SK-MEL-5 (cell line): ENCODE results near the gene ELMO2. TPM values are rescaled to one million over a fixed set of nuclear protein-coding genes. Genes with fewer than 3 reads are reported as not detected.
A peak's percentile ranks its signal among the peaks of the same experiment; 100 is the strongest.
"Not testable (repeated sequence)": the region's sequence is repeated elsewhere in the genome, so short reads cannot be mapped to it uniquely, and the experiment has no call there.

Experiments
- DNase-seq: peaks from one replicate; pipeline ENCODE4 v3.0.0-alpha.2; 2016; ENCODE audit warnings: low read depth, low spot score
- in situ Hi-C: cut with HindIII; loops from 2 replicates; pipeline ENCODE4 v1.10.0; 2016; ENCODE audit warnings: low sequenced_read_pairs, high pct_unique_total_duplicates, low pct_unique_long_range_greater_than_20kb
- total RNA-seq: library from RNA; depleted of rRNA; stranded (reverse); fragments of >200 nt; shearing (Covaris generic); gene quantifications from 2 replicates; pipeline ENCODE4 v1.2.3, GENCODE V29; 2014

The ELMO2 gene
- total RNA-seq, 1 experiment from 2014 or later, result 41.1 TPM

DNA sequence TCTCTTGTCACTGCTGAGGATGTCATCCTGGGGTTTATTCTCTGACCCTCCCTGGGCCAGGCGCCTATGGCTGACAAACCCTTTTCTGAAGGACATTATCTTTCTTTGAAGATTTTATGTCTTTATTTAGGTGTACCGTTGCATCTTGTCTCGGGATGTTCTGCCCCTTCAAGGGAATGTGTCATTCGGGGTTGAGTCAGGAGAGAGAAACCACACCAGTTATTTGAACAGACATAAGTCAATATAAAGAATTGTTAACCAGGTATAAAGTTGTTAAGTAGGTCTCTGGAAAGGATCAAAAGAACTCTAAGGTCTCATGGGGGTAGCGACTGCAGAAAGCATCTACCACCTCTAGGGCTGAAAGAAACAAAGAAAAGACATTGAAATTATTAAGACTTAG is 8.2 kb upstream of the ELMO2 start:
- in situ Hi-C loops, result no loop called here
- DNase-seq, result no peak

DNA sequence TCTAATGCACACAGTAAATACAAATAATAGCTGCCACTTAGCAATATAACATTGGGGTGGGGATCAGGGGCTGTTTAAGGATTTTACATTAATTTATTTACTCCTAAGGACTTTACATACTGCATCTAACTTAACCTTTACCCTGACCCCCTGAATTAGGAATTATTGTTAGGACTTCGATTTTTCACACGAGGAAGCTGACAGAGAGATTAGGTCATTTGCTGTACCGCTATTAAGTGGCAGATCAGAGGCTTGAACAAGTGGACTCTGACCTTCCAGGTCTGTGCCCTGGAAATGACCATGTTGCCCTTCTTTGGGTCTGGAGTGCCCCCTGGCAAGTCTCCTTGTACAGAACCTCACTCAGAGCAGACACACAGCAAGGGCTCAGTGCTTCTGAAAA is 5.2 kb upstream of the ELMO2 start:
- DNase-seq, result no peak
- in situ Hi-C loops, result no loop called here

- in situ Hi-C loops, result no loop called here
- no peak for DNase-seq
Observed at GRCh38 chr20:46408281-46408731, 1.9 kb upstream of the ELMO2 start.

DNA sequence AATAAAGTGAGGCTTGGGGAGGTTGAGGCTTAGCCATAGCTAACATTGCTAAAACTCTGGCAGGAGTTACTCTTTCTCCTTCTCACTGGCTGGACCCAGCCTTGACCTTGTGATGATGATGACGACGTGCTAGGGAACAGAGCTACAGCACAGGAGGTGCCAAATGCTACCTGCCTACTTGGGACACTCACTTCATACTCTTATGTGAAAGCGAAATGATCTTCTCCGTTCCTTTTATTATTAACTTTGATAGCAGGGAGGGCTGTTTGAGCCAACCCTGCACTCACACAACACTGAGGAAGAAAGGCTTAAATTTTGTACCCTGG is 1.2 kb upstream of the ELMO2 start:
- DNase-seq, result no peak
- in situ Hi-C loops, result no loop called here

DNA sequence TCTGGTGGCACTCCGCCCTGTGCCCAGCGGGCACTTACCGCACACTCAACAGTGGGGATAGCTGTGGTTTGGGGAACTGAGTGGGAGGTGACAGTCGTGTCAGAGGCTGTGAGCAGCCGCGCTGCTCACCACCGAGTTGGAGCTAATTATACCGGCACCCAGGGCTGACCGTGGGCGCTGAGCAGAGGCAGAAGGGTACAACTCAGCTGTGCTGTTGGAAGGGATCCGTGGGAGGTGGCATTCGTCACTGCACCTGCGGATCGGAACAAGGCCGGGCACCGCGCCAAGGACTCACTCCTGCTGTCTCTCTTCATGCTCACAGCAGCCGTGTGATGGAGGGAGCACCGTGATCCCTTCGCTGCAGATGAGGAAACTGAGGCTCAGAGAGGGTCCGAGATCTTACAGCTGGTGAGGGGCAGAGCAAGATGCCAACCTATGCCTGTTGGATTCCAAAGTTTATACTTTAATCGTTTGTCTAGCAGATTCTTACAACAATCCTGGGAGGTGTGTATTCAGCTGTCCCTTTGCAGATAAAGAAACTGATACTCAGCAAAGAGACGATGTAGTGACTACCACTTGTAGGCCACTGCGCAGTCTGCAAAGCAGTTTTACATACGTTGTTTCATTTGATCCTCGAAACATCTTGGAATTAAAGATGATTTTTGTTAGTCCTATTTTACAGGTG is 713 bp upstream of the ELMO2 start:
- in situ Hi-C loops, result no loop called here

GRCh38 chr20:46402331-46402811 is 4.0 kb downstream of the ELMO2 start:
- no peak for DNase-seq
- in situ Hi-C loops, result no loop called here

More for the DNA sequence above, 713 bp upstream of the ELMO2 start:
- DNase-seq, result no peak

DNA sequence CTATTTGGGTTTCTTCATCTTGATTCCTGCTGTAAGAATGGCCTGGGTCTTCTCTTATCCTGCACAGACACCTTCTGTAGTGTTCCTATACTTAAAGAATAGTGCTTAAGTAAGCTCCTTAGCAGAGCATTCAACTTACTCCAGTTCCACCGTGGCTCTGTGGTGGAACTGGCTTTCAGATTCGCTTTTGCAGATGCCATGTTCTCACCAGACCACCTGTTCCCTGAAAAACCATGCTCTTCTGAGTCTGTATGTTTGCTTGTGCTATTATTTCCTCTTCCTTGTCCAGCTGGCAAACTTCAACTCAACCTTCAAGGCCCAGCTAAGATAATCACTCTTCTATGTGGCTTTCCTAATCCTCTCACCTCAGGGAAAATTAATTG is 4.9 kb downstream of the ELMO2 start:
- in situ Hi-C loops, result no loop called here
- DNase-seq, result no peak

DNA sequence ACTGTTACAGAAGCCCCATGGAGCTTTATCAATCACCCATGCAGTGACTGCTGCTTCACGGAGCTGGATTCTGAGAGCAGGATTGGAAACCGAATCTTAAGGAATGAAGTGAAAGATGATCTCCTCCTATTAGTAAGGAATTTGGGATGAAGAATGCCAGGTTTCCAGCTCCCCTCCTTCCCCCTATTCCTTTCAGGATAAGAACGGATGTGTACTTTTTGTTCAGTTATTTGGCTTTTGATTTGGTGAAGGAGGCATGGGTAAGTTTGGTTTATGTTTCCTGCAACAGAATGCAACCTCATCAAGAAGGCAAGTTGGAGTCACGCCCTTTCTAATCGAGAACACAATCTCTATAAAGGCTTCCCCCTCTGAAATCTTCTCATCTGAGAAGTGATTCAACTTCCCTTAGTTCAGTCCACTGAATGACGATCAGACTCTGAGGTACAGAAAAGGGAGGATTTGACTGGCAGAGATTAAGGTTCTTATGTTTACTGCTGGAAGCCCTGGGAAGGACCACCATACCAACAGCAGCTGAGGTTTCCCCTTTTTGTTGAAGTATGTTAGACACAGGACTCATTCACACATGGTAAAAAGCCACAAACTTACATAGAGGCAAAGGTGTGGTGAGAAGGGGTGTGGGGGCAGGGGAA is 5.5 kb downstream of the ELMO2 start:
- in situ Hi-C loops, result no loop called here
- no peak for DNase-seq

GRCh38 chr20:46400253-46400652 is 6.2 kb downstream of the ELMO2 start:
- DNase-seq, result peak; percentile 58
- in situ Hi-C loops, result no loop called here

DNA sequence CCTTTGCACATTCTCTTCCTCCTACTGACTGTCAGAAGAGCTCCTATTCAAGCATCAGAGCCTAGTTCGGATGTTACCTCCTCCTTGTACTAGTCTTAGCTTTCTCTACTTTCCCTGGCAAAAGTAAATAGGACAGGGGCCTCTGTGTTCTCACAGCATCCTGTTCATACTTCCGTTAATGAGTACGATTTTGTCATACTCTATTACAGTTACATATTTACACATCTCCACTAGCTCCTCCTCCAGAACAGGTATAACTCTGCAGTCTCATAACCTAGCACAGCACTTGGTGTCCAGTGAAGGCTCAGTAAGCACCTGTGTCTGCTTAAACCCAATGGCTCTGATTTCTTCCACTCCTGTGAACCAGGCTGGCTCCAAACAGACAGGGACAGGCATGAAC is 7.0 kb downstream of the ELMO2 start:
- DNase-seq, result no peak
- in situ Hi-C loops, result no loop called here

DNA sequence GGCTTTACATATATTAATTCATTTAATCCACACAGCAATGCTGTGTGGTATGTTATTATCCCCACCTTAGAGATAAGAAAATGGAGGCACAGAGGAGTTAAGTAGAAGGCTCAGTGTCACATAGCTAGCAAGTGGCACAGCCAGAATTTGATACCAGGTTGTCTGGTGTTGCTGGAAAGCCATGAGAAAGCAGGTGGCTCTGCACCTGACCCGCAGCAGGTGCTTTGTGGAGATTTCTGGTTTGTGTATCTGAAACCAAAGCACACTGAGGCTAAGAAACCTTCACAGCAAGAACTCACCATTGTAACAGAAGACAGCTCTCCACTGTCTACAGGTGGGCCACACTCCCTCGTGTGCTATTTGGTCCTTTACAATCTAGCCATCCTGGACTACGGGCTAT is 7.5 kb downstream of the ELMO2 start:
- DNase-seq, result no peak
- in situ Hi-C loops, result no loop called here

DNA sequence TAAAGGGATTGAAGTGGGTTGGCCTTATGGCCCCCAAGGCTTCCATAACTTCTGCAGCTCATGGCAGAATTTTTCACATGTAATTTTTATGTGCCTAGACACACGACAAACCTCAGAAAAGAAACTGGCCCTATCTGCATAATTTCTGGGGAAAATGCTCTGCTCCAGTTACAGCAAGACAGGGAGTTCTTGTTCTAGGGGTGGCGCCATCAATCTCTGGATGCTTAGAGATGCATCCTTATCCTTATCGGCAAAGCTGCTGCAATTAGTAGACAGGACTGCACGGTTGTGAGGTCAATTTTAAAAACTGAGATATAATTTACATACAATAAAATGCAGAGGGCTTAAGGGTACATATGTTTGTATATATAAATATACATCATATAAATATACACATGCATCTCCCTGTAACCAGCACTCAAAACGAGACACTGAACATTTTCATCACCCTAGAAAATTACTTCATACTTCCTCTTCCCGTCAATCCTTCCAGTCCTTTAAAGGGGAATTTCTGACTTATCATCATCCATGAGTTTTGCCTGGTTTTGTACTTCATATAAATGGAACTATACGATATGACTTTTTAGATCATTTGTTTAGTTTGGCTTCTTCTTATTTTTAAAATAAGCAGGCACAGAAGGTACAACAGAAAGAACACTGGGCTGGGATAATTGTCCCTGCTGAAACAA is 10.2 kb downstream of the ELMO2 start:
- DNase-seq, result no peak
- in situ Hi-C loops, result no loop called here

DNA sequence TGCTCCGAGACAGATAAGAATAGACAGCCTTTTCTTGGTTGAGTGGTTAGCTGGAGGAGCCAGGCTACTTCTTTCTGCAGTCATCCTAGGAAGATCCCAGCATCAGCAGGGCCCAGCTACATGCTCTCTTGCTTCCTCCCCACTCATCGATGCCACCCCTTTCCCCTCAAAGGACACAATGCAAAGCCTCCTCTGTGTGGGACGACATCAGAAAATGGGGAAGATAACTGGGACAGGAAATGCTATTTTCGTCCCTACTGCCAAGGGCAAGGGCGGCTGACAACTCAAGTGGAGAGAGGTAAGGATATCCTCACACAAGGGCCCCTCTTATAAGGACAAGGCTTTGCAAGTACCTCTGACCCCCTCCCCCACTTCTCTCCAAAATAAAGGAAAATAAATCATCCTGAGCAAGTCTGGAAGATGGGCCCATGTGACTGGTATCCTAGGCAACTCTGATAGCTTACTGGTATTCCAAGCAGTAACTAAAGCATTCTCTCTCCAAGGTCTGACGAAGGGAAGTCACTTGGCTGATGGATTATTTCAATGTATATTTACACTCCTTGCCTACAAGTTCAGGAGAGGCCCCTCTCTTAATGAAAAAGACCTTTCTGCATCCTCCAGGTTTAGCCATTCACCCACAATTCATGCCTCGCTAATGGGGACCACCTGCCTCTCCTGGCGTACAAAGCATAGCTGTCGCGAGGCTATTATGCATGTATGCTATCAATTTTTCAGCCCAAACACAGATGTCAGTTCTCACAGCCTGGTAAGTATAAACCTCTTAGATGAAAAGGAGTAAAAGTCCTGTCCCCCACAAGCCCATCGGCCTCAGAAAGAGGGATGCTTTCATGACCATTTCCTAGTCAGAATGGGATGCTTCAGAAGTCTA is 11.3 kb downstream of the ELMO2 start:
- in situ Hi-C loops, result no loop called here
- peak; percentile 22 for DNase-seq

- DNase-seq, result no peak
Observed at GRCh38 chr20:46393967-46394366, 12.4 kb downstream of the ELMO2 start.

GRCh38 chr20:46388937-46389336 is 17.5 kb downstream of the ELMO2 start:
- DNase-seq, result no peak
- in situ Hi-C loops, result no loop called here

More at GRCh38 chr20:46393967-46394366, 12.4 kb downstream of the ELMO2 start:
- in situ Hi-C loops, result no loop called here

GRCh38 chr20:46388201-46388836 is 18.1 kb downstream of the ELMO2 start:
- in situ Hi-C loops, result no loop called here
- no peak for DNase-seq

DNA sequence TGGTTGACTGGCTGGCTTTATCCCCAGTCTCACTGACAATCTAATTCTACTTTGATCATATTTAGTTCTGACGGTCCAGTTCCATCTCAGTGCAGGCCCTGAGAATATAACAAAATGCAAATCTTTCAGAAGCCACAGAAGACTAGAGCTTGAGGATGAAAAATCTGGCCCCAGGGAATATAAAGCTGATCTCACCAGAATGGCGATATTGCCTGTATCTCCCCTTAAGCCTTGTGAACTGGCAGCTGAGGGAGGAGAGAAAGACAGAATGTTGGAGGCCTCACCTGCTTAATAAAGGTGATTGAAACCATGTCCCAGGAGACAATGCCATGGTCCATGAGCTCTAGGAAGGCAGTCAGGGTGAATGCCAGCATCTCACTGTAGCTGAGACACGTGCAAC is 19.4 kb downstream of the ELMO2 start:
- DNase-seq, in situ Hi-C loops: not testable (repeated sequence)
